Endothelial cell of umbilical vein (primary cell): ENCODE results near the gene TCF25. TPM values are rescaled to one million over a fixed set of nuclear protein-coding genes. Genes with fewer than 3 reads are reported as not detected.
"Not testable (repeated sequence)": the region's sequence is repeated elsewhere in the genome, so short reads cannot be mapped to it uniquely, and the experiment has no call there.

Experiments
- BruUV-seq: library from RNA; stranded (reverse); fragments of 400-500 nt; replicated peaks from 2 replicates; lab custom pipeline; 2021; lab: Mats Ljungman, UMichigan
- CTCF ChIA-PET: fragments of 300-600, 350-600 bp; sonication (Branson Sonifier 250); formaldehyde crosslinking; loops from one replicate; lab custom pipeline; 2021; ENCODE audit warnings: antibody characterized with exemption, inconsistent platforms; lab: Charles Lee
- POLR2A ChIA-PET: fragments of 300-600, 350-600 bp; sonication (Branson Sonifier 250); formaldehyde crosslinking; loops from one replicate; lab custom pipeline; 2021; ENCODE audit warnings: antibody characterized with exemption, inconsistent platforms; lab: Charles Lee
- DNase-seq: peaks from one replicate; pipeline ENCODE4 v3.0.0-alpha.2; 2011; ENCODE audit warnings: low read depth, low spot score
- FAIRE-seq: peaks from 2 replicates; lab custom pipeline; 2011; peaks lifted over from hg19 to GRCh38; lab: Jason Lieb, UNC
- H2AFZ ChIP-seq: 2 replicates; pipeline ENCODE4 v1.6.0; 2012; ENCODE audit warnings: low read depth, low read length, control low read depth, inconsistent platforms
- H3K27ac ChIP-seq: 2 replicates; pipeline ENCODE4 v1.5.1; 2011; ENCODE audit warnings: low read depth, mild to moderate bottlenecking, control low read depth, low read length, moderate library complexity; ENCODE audit not compliant: insufficient read depth
- H3K27me3 ChIP-seq, 2 experiments: 2 replicates each; pipeline versions ENCODE4 v1.6.0 to v1.6.1; 2011; ENCODE audit warnings: low read length in 2 of 2, mixed read lengths in 1 of 2; ENCODE audit not compliant: control insufficient read depth in 2 of 2, insufficient read depth in 2 of 2
- H3K36me3 ChIP-seq, 2 experiments: 2 replicates in 1 of 2; 3 replicates in 1 of 2; pipeline ENCODE4 v1.5.1; 2011; ENCODE audit warnings: low read length in 2 of 2, mild to moderate bottlenecking in 1 of 2, moderate library complexity in 1 of 2; ENCODE audit not compliant: control insufficient read depth in 2 of 2, insufficient read depth in 2 of 2; ENCODE audit errors: extremely low read depth in 1 of 2
- H3K4me1 ChIP-seq: 3 replicates; pipeline ENCODE4 v1.5.1; 2011; ENCODE audit warnings: mild to moderate bottlenecking, low read length; ENCODE audit not compliant: control insufficient read depth, insufficient read depth; ENCODE audit errors: extremely low read depth
- H3K4me2 ChIP-seq: 2 replicates; pipeline ENCODE4 v1.6.1; 2011; ENCODE audit warnings: low read length, control low read depth, mixed read lengths; ENCODE audit not compliant: insufficient read depth
- H3K4me3 ChIP-seq, 3 experiments: fragments of 200-600 bp in 1 of 3; sonication (generic), shearing (Covaris generic) in 1 of 3; replicated peaks in 1 of 3; 2 replicates each; pipeline ENCODE4 v1.5.1; 2011 to 2016; ENCODE audit warnings: control low read depth in 3 of 3, low read length in 3 of 3, mild to moderate bottlenecking in 2 of 3, inconsistent platforms in 1 of 3, low read depth in 1 of 3, moderate library complexity in 1 of 3; ENCODE audit not compliant: insufficient read depth in 1 of 3
- H3K79me2 ChIP-seq: 2 replicates; pipeline ENCODE4 v1.6.0; 2012; ENCODE audit warnings: low read length, inconsistent platforms; ENCODE audit not compliant: control insufficient read depth, insufficient read depth
- H3K9ac ChIP-seq: replicated peaks from 2 replicates; pipeline ENCODE3; 2011; ENCODE audit warnings: low read length, control low read depth; ENCODE audit not compliant: insufficient read depth; ENCODE audit errors: extremely low read depth
- H3K9me1 ChIP-seq: replicated peaks from 3 replicates; pipeline ENCODE4 v1.6.0; 2011; ENCODE audit warnings: mild to moderate bottlenecking, low read length; ENCODE audit not compliant: control insufficient read depth, insufficient read depth; ENCODE audit errors: extremely low read depth
- H3K9me3 ChIP-seq: replicated peaks from 2 replicates; pipeline ENCODE4 v1.5.1; 2012; ENCODE audit warnings: low read length, inconsistent platforms; ENCODE audit not compliant: control insufficient read depth, insufficient read depth
- H4K20me1 ChIP-seq: replicated peaks from 2 replicates; pipeline ENCODE3; 2011; ENCODE audit warnings: mild to moderate bottlenecking, low read length; ENCODE audit not compliant: control insufficient read depth, insufficient read depth; ENCODE audit errors: extremely low read depth
- CTCF ChIP-seq, 2 donors: IDR thresholded peaks; 1 replicate in 1 of 2; 2 replicates in 1 of 2; pipeline ENCODE4 v1.5.1; 2011; ENCODE audit warnings: low read length in 2 of 2, mild to moderate bottlenecking in 2 of 2, moderate library complexity in 2 of 2, control low read depth in 1 of 2, inconsistent platforms in 1 of 2, low read depth in 1 of 2; ENCODE audit not compliant: insufficient read depth in 1 of 2; ENCODE audit errors: extremely low read depth in 1 of 2
- EZH2 ChIP-seq: IDR thresholded peaks from 2 replicates; pipeline ENCODE4 v1.6.1; 2012; ENCODE audit warnings: borderline replicate concordance, low read depth, mild to moderate bottlenecking, moderate library complexity, low read length, inconsistent platforms; ENCODE audit not compliant: severe bottlenecking
- FOS ChIP-seq: IDR thresholded peaks from 2 replicates; pipeline ENCODE4 v1.6.1; 2011; ENCODE audit warnings: mild to moderate bottlenecking, low read length, moderate library complexity, borderline replicate concordance; ENCODE audit not compliant: insufficient read depth
- GATA2 ChIP-seq: IDR thresholded peaks from 2 replicates; pipeline ENCODE4 v1.7.0; 2011; ENCODE audit warnings: low read depth, mild to moderate bottlenecking, moderate library complexity, mixed read lengths, low read length; ENCODE audit not compliant: insufficient read length, insufficient read depth
- JUN ChIP-seq: IDR thresholded peaks from 2 replicates; pipeline ENCODE4 v1.6.1; 2011; ENCODE audit warnings: borderline replicate concordance, low read depth; ENCODE audit not compliant: insufficient read length, insufficient read depth
- MAX ChIP-seq: IDR thresholded peaks from 2 replicates; pipeline ENCODE4 v1.6.1; 2011; ENCODE audit not compliant: insufficient read depth, insufficient read length
- MYC ChIP-seq: IDR thresholded peaks from one replicate; pipeline ENCODE4 v1.6.1; 2011; ENCODE audit warnings: mild to moderate bottlenecking, low read depth, low read length
- POLR2A ChIP-seq: IDR thresholded peaks from 2 replicates; pipeline ENCODE4 v1.6.1; 2012; ENCODE audit warnings: low read depth, mild to moderate bottlenecking, control low read depth, low read length
- POLR2AphosphoS5 ChIP-seq: IDR thresholded peaks from 2 replicates; pipeline ENCODE4 v1.6.1; 2012; ENCODE audit warnings: low read depth, mild to moderate bottlenecking, control low read depth, low read length, moderate library complexity; ENCODE audit not compliant: insufficient read depth
- dilution Hi-C: fragments of 300-500 bp; cut with MboI; formaldehyde crosslinking; loops from one replicate; pipeline ENCODE4 v1.15.0; 2019; ENCODE audit warnings: low sequenced_read_pairs; ENCODE audit not compliant: extremely low pct_ligation_motif_present
- intact Hi-C: fragments of 100-400 bp; cut with micrococcal nuclease; formaldehyde crosslinking; loops from one replicate; pipeline ENCODE4 v1.10.0; 2022
- polyA plus RNA-seq, 4 experiments: library from polyadenylated mRNA; depleted of rRNA in 3 of 4; stranded (reverse) in 3 of 4; unstranded in 1 of 4; fragments of >200 nt; gene quantifications; 2 replicates each; pipeline versions ENCODE4 v1.2.1 to v1.2.3, GENCODE V29; 2011 to 2012; ENCODE audit warnings: missing spikeins in 1 of 4
- total RNA-seq: library from RNA; stranded (reverse); gene quantifications from 2 replicates; pipeline ENCODE4 v1.2.3, GENCODE V29; 2021

The TCF25 gene
- total and polyA plus RNA-seq, 2 donors (not counting 3 experiments of a cell fraction or from before 2014, with no cell fraction given) = 193 to 234 TPM

- no peak overlapping the region for H3K4me3 ChIP-seq
- H3K9me1 ChIP-seq = no peaks in the 10 kb centered on the region
- FAIRE-seq (no peak), DNase-seq (no peak)
- H3K9ac ChIP-seq = no peak overlapping the region
- H3K4me1 ChIP-seq = peaks cover 17% of the 10 kb centered on the region
- H3K9me3 ChIP-seq = no peaks in the 10 kb centered on the region
- no peaks in the 10 kb centered on the region for H4K20me1 ChIP-seq
- H3K4me2 ChIP-seq = no peak overlapping the region
- POLR2A ChIA-PET = interaction anchor here (0.7 kb wide), 1 partner anchor 8 kb away, joined by 5 read pairs; no protein-coding TSS in a partner anchor
- peaks cover 6 to 15% of the 10 kb centered on the region in 2 experiments for H3K36me3 ChIP-seq
- no peak overlapping the region for H2AFZ ChIP-seq
- H3K27ac ChIP-seq = no peak overlapping the region
- TF ChIP-seq FOS (no peak), EZH2 (no peak), CTCF (IDR thresholded peaks at IDR 0.05; ENCODE audit: extremely low read depth in 1 of 2, insufficient read depth in 1 of 2, low read depth in 1 of 2, low read length in 2 of 2) (no peak), POLR2A (no peak), POLR2AphosphoS5 (no peak), JUN (no peak), GATA2 (no peak), MAX (no peak), MYC (no peak)
- H3K27me3 ChIP-seq = no peaks in the 10 kb centered on the region
- dilution Hi-C loops = no loop called here
- CTCF ChIA-PET = interaction anchor here (0.7 kb wide), 1 partner anchor 23 kb away, joined by 4 read pairs; no protein-coding TSS in a partner anchor
- no peaks in the 10 kb centered on the region for H3K79me2 ChIP-seq
- intact Hi-C loops = no loop called here
- BruUV-seq = no TSS peak
Observed at GRCh38 chr16:89913408-89914387, 40.3 kb downstream of the TCF25 start.

GRCh38 chr16:89914642-89915285 lies 41.4 kb downstream of the TCF25 start:
- BruUV-seq, H3K9me1 ChIP-seq, CTCF ChIA-PET, H3K27ac ChIP-seq, H4K20me1 ChIP-seq, H3K4me2 ChIP-seq, POLR2A ChIA-PET, H3K27me3 ChIP-seq, H3K9ac ChIP-seq, H3K79me2 ChIP-seq, H2AFZ ChIP-seq, H3K4me3 ChIP-seq, FAIRE-seq, dilution Hi-C loops, intact Hi-C loops, H3K9me3 ChIP-seq, DNase-seq: not testable (repeated sequence)
- H3K36me3 ChIP-seq = peaks cover 6 to 12% of the 10 kb centered on the region in 2 experiments
- peaks cover 20% of the 10 kb centered on the region for H3K4me1 ChIP-seq
